Kidney epithelial cell (primary cell): ENCODE measurements around the gene PCCA. TPM values are rescaled to one million over a fixed set of nuclear protein-coding genes. Genes with fewer than 3 reads are reported as not detected.

Source experiments
- DNase-seq: peaks from one replicate; pipeline ENCODE4 v3.0.0-alpha.2; 2010; ENCODE audit warnings: low read depth
- H3K27me3 ChIP-seq: 2 replicates; pipeline ENCODE4 v1.6.0; 2011; ENCODE audit warnings: low read length; ENCODE audit not compliant: control insufficient read depth, insufficient read depth
- H3K36me3 ChIP-seq: 2 replicates; pipeline ENCODE4 v1.5.1; 2011; ENCODE audit warnings: low read length; ENCODE audit not compliant: control insufficient read depth, insufficient read depth
- H3K4me3 ChIP-seq: 2 replicates; pipeline ENCODE4 v1.5.1; 2011; ENCODE audit warnings: low read depth, mild to moderate bottlenecking, control low read depth, low read length
- total RNA-seq: library from RNA; depleted of rRNA; stranded (reverse); fragments of >200 nt; gene quantifications from 2 replicates; pipeline ENCODE4 v1.2.3, GENCODE V29; 2015
- TF ChIP-seq, protein P1 (sequence below): IDR thresholded peaks from 2 replicates; pipeline ENCODE4 v1.5.1; 2011; ENCODE audit warnings: mild to moderate bottlenecking, moderate library complexity, low read length, control low read depth, inconsistent platforms; ENCODE audit not compliant: insufficient read depth, poor library complexity, severe bottlenecking

PCCA gene
- total RNA-seq, 1 donor from 2014 or later = 15.7 TPM

DNA sequence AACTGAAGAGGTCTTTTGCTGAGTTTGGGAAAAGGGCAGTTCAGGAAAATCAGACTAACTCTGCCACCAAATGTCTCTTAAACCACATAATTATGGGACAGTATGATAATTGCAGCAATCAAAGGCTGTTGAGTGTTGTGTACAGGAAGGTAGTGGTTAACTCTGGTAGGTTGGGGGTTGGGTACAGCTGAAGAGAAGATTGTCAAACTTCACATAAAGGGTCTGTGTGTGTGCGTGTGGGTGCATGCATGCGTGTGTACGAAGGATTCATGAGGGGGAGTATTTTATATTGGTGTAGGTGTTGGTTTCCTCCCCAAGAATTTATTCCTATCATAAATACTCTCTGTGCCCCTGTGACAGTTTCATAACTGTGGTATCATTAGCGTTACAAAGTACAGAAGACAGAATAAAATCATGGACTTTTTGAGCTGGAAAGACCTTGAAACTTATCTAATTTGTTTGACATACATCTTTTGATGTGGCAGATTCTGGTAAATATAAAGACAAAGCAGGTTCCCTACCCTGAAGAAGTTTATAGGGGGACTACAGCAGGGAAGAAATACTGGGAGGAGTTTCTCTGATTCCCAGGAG, 94.1 kb downstream of the PCCA start:
- no peaks in the 10 kb centered on the region for H3K36me3 ChIP-seq
- no peak overlapping the region for H3K4me3 ChIP-seq
- no peak for DNase-seq
- H3K27me3 ChIP-seq = no peaks in the 10 kb centered on the region
- TF ChIP-seq, protein P1, sequence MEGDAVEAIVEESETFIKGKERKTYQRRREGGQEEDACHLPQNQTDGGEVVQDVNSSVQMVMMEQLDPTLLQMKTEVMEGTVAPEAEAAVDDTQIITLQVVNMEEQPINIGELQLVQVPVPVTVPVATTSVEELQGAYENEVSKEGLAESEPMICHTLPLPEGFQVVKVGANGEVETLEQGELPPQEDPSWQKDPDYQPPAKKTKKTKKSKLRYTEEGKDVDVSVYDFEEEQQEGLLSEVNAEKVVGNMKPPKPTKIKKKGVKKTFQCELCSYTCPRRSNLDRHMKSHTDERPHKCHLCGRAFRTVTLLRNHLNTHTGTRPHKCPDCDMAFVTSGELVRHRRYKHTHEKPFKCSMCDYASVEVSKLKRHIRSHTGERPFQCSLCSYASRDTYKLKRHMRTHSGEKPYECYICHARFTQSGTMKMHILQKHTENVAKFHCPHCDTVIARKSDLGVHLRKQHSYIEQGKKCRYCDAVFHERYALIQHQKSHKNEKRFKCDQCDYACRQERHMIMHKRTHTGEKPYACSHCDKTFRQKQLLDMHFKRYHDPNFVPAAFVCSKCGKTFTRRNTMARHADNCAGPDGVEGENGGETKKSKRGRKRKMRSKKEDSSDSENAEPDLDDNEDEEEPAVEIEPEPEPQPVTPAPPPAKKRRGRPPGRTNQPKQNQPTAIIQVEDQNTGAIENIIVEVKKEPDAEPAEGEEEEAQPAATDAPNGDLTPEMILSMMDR = no peak

GRCh38 chr13:100184095-100184494, 95.2 kb downstream of the PCCA start:
- Histone ChIP-seq H3K4me3 (no peak overlapping the region), H3K27me3 (no peaks in the 10 kb centered on the region), H3K36me3 (no peaks in the 10 kb centered on the region)
- TF ChIP-seq, protein P1 = no peak
- DNase-seq = no peak

- TF ChIP-seq, protein P1 = no peak
- H3K27me3 ChIP-seq = no peaks in the 10 kb centered on the region
- DNase-seq = no peak
- H3K4me3 ChIP-seq = no peak overlapping the region
- no peaks in the 10 kb centered on the region for H3K36me3 ChIP-seq
Observed at GRCh38 chr13:100195568-100195967, 106.7 kb downstream of the PCCA start.

GRCh38 chr13:100196375-100196774, 107.5 kb downstream of the PCCA start:
- no peak for DNase-seq
- TF ChIP-seq, protein P1 = no peak
- Histone ChIP-seq H3K4me3 (no peak overlapping the region), H3K27me3 (no peaks in the 10 kb centered on the region), H3K36me3 (no peaks in the 10 kb centered on the region)

DNA sequence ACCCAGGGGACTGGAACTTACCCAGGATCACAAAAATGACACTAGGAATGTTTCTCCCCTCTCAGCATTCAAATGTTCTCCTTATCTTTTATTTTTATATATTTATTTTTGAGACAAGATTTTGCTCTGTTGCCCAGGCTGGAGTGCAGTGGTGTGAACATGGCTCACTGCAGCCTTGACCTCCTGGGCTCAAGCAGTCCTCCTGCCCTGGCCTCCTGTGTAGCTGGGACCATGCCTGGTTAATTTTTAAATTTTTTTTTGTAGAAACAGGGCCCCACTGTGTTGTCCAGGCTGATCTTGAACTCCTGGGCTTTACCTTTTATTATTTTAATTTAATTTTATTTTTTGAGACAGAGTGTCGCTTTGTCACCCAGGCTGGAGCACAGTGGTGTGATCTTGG, 108.2 kb downstream of the PCCA start:
- no peak overlapping the region for H3K4me3 ChIP-seq
- H3K27me3 ChIP-seq = no peaks in the 10 kb centered on the region
- TF ChIP-seq, protein P1 = no peak
- no peak for DNase-seq
- no peaks in the 10 kb centered on the region for H3K36me3 ChIP-seq
